Lower lobe of right lung (tissue), 2 donors: ENCODE results near the gene MARCHF2. TPM values are rescaled to one million over a fixed set of nuclear protein-coding genes. Genes with fewer than 3 reads are reported as not detected.
"Not testable (repeated sequence)": the region's sequence is repeated elsewhere in the genome, so short reads cannot be mapped to it uniquely, and the experiment has no call there.

Experiments
- ATAC-seq, 2 donors: fragments of 200-7000 bp; cut with Tn5 transposase; one replicate each; pipeline ENCODE4 v1.9.1; 2020 to 2022; ENCODE audit warnings: mild to moderate bottlenecking in 2 of 2, moderate library complexity in 2 of 2
- DNase-seq: peaks from one replicate; pipeline ENCODE4 v3.0.0-alpha.2; 2020
- H3K27ac ChIP-seq: fragments of 200-600 bp; one replicate; pipeline ENCODE4 v1.8.0; 2022
- H3K27me3 ChIP-seq: fragments of 200-600 bp; one replicate; pipeline ENCODE4 v1.8.0; 2022; ENCODE audit warnings: low read depth
- H3K36me3 ChIP-seq: fragments of 200-600 bp; one replicate; pipeline ENCODE4 v1.8.0; 2022; ENCODE audit warnings: mild to moderate bottlenecking
- H3K4me1 ChIP-seq: fragments of 200-600 bp; one replicate; pipeline ENCODE4 v1.8.0; 2022
- H3K4me3 ChIP-seq: fragments of 200-600 bp; one replicate; pipeline ENCODE4 v1.8.0; 2022; ENCODE audit warnings: mild to moderate bottlenecking
- H3K9me3 ChIP-seq: fragments of 200-600 bp; one replicate; pipeline ENCODE4 v1.8.0; 2022
- intact Hi-C: fragments of 100-400 bp; cut with DNase I; formaldehyde crosslinking; loops from one replicate; pipeline ENCODE4 v1.11.0; 2022
- total RNA-seq: library from RNA; stranded (reverse); fragmentation: NEBNext Ultra II Directional; extraction: Animal tissue kit (Norgen Biotek cat#: 25700); gene quantifications from one replicate; pipeline ENCODE4 v1.2.1, GENCODE V29; 2021
- TF ChIP-seq, protein P1 (sequence below): fragments of 200-600 bp; IDR thresholded peaks from one replicate; pipeline ENCODE4 v1.8.0; 2022; ENCODE audit warnings: antibody characterized with exemption, mild to moderate bottlenecking
- donor health status: DM: no; HTN: yes; CAD: no; lungs with severe emphysema.

Gene MARCHF2
- total RNA-seq, 1 donor from 2014 or later: 60.1 TPM

DNA sequence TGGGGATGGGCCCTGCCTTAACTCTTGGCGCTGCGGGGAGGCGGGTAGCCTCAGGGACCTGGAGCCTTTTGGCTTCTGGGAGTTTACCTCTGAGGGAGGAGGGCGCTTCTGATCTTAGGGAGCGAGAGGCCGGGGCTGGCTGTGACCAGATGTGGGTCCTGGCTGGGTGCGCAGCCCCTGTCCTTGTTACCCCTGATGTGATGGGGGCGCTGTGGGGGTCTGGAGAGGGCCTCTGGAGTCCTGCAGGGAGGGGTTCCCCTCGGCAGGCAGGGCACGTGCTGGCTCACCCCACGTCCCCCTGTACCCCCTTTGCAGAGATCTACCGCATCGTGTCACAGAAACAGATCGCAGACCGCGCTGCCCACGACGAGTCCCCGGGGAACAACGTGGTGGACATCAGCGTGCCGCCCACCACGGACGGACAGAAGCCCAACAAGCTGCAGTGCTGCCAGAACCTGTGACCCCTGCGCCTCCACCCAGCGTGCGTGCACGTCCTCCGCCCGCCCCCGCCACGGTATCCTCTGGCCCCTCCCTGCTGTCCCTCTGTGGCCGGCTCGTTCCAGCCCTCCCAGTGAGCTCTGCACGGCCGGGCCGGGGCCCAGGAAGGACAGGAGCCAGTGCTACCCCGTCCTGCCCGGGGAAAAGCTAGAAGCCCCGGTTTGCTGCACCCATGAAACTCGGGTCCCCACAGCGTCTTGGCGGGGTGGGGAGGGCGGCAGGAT is 9.8 kb upstream of the MARCHF2 start:
- H3K9me3 ChIP-seq: no peaks in the 10 kb centered on the region
- ATAC-seq (peak in 1 of 2 donors; percentile 8), DNase-seq (no peak)
- intact Hi-C loops: no loop called here
- no peaks in the 10 kb centered on the region for H3K4me1 ChIP-seq
- H3K27ac ChIP-seq: no peak overlapping the region
- H3K36me3 ChIP-seq: peaks cover 63% of the 10 kb centered on the region
- H3K27me3 ChIP-seq: no peaks in the 10 kb centered on the region
- no peak overlapping the region for H3K4me3 ChIP-seq
- TF ChIP-seq, protein P1, sequence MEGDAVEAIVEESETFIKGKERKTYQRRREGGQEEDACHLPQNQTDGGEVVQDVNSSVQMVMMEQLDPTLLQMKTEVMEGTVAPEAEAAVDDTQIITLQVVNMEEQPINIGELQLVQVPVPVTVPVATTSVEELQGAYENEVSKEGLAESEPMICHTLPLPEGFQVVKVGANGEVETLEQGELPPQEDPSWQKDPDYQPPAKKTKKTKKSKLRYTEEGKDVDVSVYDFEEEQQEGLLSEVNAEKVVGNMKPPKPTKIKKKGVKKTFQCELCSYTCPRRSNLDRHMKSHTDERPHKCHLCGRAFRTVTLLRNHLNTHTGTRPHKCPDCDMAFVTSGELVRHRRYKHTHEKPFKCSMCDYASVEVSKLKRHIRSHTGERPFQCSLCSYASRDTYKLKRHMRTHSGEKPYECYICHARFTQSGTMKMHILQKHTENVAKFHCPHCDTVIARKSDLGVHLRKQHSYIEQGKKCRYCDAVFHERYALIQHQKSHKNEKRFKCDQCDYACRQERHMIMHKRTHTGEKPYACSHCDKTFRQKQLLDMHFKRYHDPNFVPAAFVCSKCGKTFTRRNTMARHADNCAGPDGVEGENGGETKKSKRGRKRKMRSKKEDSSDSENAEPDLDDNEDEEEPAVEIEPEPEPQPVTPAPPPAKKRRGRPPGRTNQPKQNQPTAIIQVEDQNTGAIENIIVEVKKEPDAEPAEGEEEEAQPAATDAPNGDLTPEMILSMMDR: no peak

DNA sequence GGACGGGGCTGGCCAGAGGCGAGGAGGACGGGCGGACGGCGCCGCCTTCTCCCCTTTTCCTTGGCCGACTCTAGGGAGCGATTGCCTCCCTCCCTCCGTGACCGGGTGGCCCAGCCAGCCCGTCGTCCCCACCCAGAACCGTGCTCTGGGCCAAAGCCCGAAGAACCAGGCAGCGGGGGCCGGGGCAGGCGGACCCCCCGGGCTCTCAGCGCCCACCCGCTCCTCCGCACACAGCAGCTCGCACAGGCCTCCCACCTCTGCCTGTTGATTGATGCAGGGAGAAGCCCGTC is 9.3 kb upstream of the MARCHF2 start:
- peak; percentile 39 for DNase-seq
- Histone ChIP-seq H3K27ac (no peak overlapping the region), H3K27me3 (no peaks in the 10 kb centered on the region), H3K9me3 (no peaks in the 10 kb centered on the region), H3K4me3 (no peak overlapping the region), H3K4me1 (no peaks in the 10 kb centered on the region), H3K36me3 (peaks cover 63% of the 10 kb centered on the region)
- ATAC-seq: peak in 1 of 2 donors; percentile 3
- TF ChIP-seq, protein P1: no peak
- intact Hi-C loops: no loop called here

- Histone ChIP-seq H3K9me3 (no peaks in the 10 kb centered on the region), H3K27ac (no peak overlapping the region), H3K36me3 (peaks cover 57% of the 10 kb centered on the region), H3K27me3 (no peaks in the 10 kb centered on the region), H3K4me3 (no peak overlapping the region), H3K4me1 (no peaks in the 10 kb centered on the region)
- intact Hi-C loops: no loop called here
- TF ChIP-seq, protein P1: no peak
- DNase-seq: peak; percentile 32
- ATAC-seq: no peak
These were observed 8.5 kb upstream of the MARCHF2 start for GRCh38 chr19:8404391-8405151.

DNA sequence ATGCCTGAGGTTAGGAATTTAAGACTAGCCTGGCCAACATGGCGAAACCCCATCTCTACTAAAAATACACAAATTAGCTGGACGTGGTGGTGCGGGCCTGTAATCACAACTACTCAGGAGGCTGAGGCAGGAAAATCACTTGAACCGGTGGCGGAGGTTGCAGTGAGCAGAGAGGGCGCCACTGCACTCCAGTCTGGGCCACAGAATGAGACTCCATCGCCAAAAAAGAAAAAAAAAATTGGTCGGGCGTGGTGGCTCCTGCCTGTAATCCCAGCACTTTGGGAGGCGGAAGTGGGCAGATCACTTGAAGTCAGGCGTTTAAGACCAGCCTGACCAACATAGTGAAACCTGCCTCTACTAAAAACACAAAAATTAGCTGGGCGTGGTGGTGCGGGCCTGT is 2.4 kb upstream of the MARCHF2 start:
- H3K27ac ChIP-seq, DNase-seq, intact Hi-C loops, H3K4me3 ChIP-seq, H3K36me3 ChIP-seq, H3K9me3 ChIP-seq, H3K27me3 ChIP-seq, ATAC-seq: not testable (repeated sequence)
- H3K4me1 ChIP-seq: peaks cover 22% of the 10 kb centered on the region

DNA sequence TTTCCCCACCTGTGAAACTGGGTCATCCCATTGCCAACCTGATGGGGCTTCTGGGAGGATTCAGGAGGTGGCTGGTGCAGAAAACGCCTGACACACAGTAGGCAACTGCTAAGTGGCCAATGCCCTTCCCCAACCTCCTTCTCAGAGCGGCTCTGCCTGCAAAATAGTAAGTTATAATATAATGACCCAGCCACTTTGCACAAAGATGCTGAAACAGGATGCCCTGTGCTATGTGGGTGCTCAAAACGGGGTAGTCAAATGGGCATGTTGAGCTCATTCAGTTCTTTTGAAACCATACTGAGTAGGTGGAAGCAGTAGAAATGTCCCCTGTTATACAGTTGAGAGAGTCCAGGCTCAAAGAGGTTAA is 507 bp downstream of the MARCHF2 start:
- DNase-seq (no peak), ATAC-seq (no peak)
- peak overlapping the region; percentile 80 for H3K4me3 ChIP-seq
- intact Hi-C loops: no loop called here
- no peaks in the 10 kb centered on the region for H3K9me3 ChIP-seq
- no peaks in the 10 kb centered on the region for H3K36me3 ChIP-seq
- TF ChIP-seq, protein P1: no peak
- peaks cover 48% of the 10 kb centered on the region for H3K4me1 ChIP-seq
- no peaks in the 10 kb centered on the region for H3K27me3 ChIP-seq
- H3K27ac ChIP-seq: peak overlapping the region; percentile 86

GRCh38 chr19:8416796-8417195 is 3.7 kb downstream of the MARCHF2 start:
- Histone ChIP-seq H3K27ac (no peak overlapping the region), H3K27me3 (no peaks in the 10 kb centered on the region), H3K36me3 (peaks cover 4% of the 10 kb centered on the region), H3K4me1 (peaks cover 51% of the 10 kb centered on the region), H3K4me3 (no peak overlapping the region), H3K9me3 (no peaks in the 10 kb centered on the region)
- TF ChIP-seq, protein P1: no peak
- no peak for ATAC-seq
- no peak for DNase-seq
- intact Hi-C loops: no loop called here
